Measurements from ENCODE around the gene DISC1.

- TF ChIP-seq ARNT (IDR thresholded peaks at IDR 0.05) (no peak), BHLHE40 (IDR thresholded peaks at IDR 0.05; ENCODE audit: borderline replicate concordance) (no peak), ZNF384 (IDR thresholded peaks at IDR 0.05) (no peak), SP1 (IDR thresholded peaks at IDR 0.05) (no peak), NFRKB (IDR thresholded peaks at IDR 0.05) (no peak), FOXM1 (IDR thresholded peaks at IDR 0.05; ENCODE audit: borderline replicate concordance) (no peak), HDGF (IDR thresholded peaks at IDR 0.05; ENCODE audit: borderline replicate concordance) (no peak)
Observed at GRCh38 chr1:231938711-231939110, 312.1 kb downstream of the DISC1 start.
